C4-2B (cell line): ENCODE results near the gene ODR4.
A peak's percentile ranks its signal among the peaks of the same experiment; 100 is the strongest.

Experiments
- ZFX ChIP-seq: fragments of 450-650 bp; IDR thresholded peaks from 2 replicates; pipeline ENCODE4 v1.6.1; 2017
- TF ChIP-seq, protein P1 (sequence below): fragments of 450-650 bp; conservative IDR thresholded peaks from 2 replicates; pipeline ENCODE4 v1.5.1; 2017; ENCODE audit warnings: mild to moderate bottlenecking

DNA sequence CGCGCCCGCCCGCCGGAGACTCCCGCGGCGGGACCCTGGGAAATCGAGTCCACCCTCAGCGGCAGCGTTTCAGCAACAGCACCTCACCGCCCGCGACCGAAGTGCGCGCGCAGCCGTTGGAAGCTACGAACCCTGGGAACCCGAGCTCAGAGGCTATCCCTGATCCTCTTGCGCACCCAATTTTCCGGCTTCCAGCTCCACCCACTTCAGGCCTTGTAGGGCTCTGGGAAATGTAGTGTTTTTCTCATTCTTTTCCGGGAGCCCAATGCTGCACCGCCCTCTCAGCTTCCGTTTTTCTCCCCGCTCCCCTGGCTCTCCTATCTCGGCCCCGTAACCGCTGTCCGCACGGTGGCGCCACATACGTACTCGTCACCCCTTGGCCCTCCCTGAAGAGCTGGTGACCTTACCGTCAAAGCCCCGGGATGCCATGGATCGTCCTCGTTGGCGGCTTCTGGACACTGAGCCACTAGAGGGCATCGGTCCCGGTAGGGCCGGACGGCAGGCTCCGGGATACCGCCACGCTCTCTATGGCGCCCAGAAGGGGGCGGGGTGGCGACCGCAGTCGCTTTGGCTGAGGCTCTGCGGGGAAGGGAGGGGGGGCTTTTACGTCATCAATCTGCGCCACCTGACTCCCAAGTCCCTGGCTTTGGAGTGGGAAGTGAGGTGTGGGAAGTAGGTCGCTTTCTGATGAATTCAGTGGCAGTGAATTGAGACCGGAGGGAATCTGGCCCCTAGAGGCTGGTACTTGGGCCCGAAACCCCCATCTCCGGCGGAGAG lies at the start of gene ODR4, which contains the start of gene TPR:
- TF ChIP-seq, protein P1, sequence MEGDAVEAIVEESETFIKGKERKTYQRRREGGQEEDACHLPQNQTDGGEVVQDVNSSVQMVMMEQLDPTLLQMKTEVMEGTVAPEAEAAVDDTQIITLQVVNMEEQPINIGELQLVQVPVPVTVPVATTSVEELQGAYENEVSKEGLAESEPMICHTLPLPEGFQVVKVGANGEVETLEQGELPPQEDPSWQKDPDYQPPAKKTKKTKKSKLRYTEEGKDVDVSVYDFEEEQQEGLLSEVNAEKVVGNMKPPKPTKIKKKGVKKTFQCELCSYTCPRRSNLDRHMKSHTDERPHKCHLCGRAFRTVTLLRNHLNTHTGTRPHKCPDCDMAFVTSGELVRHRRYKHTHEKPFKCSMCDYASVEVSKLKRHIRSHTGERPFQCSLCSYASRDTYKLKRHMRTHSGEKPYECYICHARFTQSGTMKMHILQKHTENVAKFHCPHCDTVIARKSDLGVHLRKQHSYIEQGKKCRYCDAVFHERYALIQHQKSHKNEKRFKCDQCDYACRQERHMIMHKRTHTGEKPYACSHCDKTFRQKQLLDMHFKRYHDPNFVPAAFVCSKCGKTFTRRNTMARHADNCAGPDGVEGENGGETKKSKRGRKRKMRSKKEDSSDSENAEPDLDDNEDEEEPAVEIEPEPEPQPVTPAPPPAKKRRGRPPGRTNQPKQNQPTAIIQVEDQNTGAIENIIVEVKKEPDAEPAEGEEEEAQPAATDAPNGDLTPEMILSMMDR: peak; percentile 99
- no peak for TF ChIP-seq ZFX
